Smooth muscle cell (in vitro differentiated cells): ENCODE results near the gene AKAP7. TPM values are rescaled to one million over a fixed set of nuclear protein-coding genes. Genes with fewer than 3 reads are reported as not detected.

Source experiments
- DNase-seq: peaks from one replicate; lab custom pipeline; 2025; ENCODE audit not compliant: unreplicated experiment; lab: John Stamatoyannopoulos, UW
- H2AFZ ChIP-seq: fragments of 200-600 bp; sonication (generic); 2 replicates; pipeline ENCODE4 v1.6.0; 2016; ENCODE audit warnings: antibody characterized with exemption, low read depth, mild to moderate bottlenecking
- H3F3A ChIP-seq: fragments of 200-600 bp; sonication (generic); 2 replicates; pipeline ENCODE4 v1.6.0; 2017; ENCODE audit warnings: antibody characterized with exemption, low read depth
- H3K27ac ChIP-seq: fragments of 200-600 bp; sonication (generic); 2 replicates; pipeline ENCODE4 v1.5.1; 2016; ENCODE audit warnings: low read depth, mild to moderate bottlenecking
- H3K27me3 ChIP-seq: fragments of 200-600 bp; sonication (generic); 2 replicates; pipeline ENCODE4 v1.6.1; 2016; ENCODE audit warnings: low read depth, mild to moderate bottlenecking
- H3K36me3 ChIP-seq: fragments of 200-600 bp; sonication (generic); 2 replicates; pipeline ENCODE4 v1.5.1; 2016; ENCODE audit warnings: low read depth
- H3K4me1 ChIP-seq: fragments of 200-600 bp; sonication (generic); 2 replicates; pipeline ENCODE4 v1.5.1; 2016; ENCODE audit warnings: low read depth
- H3K4me2 ChIP-seq: fragments of 200-600 bp; sonication (generic); 2 replicates; pipeline ENCODE4 v1.6.0; 2016; ENCODE audit warnings: mild to moderate bottlenecking
- H3K4me3 ChIP-seq: fragments of 200-600 bp; sonication (generic); 2 replicates; pipeline ENCODE4 v1.5.1; 2016; ENCODE audit warnings: mild to moderate bottlenecking
- H3K79me2 ChIP-seq: fragments of 200-600 bp; sonication (generic); 2 replicates; pipeline ENCODE4 v1.6.0; 2016; ENCODE audit warnings: low read depth, mild to moderate bottlenecking
- H3K9ac ChIP-seq: fragments of 200-600 bp; sonication (generic); 2 replicates; pipeline ENCODE4 v1.6.0; 2016; ENCODE audit warnings: low read depth
- H3K9me3 ChIP-seq: fragments of 200-600 bp; sonication (generic); replicated peaks from 2 replicates; pipeline ENCODE4 v1.5.1; 2016; ENCODE audit warnings: low read depth
- H4K20me1 ChIP-seq: fragments of 200-600 bp; sonication (generic); 2 replicates; pipeline ENCODE4 v1.6.0; 2016; ENCODE audit warnings: low read depth
- WGBS: methylation state at CpG from one replicate; pipeline ENCODE4 v1.1.7; 2016; ENCODE audit warnings: low lambda C conversion rate; 5-methylcytosine and 5-hydroxymethylcytosine counted together
- polyA plus RNA-seq: library from polyadenylated mRNA; unstranded; fragments of >200 nt; fragmentation: Nextera tagmentation; extraction: Ambion mirVana; gene quantifications from 2 replicates; pipeline ENCODE4 v1.2.1, GENCODE V29; 2016
- total RNA-seq: library from RNA; depleted of rRNA; stranded (reverse); fragments of >200 nt; gene quantifications from 2 replicates; pipeline ENCODE4 v1.2.3, GENCODE V29; 2014
- TF ChIP-seq, protein P1 (sequence below): fragments of 200-600 bp; sonication (generic); IDR thresholded peaks from 2 replicates; pipeline ENCODE4 v1.5.1; 2017; ENCODE audit warnings: borderline replicate concordance, mild to moderate bottlenecking, antibody characterized with exemption; ENCODE audit not compliant: insufficient read depth, poor library complexity, severe bottlenecking

The AKAP7 gene
- total and polyA plus RNA-seq, 2 experiments from 2014 or later, result 2.0 to 6.5 TPM

DNA sequence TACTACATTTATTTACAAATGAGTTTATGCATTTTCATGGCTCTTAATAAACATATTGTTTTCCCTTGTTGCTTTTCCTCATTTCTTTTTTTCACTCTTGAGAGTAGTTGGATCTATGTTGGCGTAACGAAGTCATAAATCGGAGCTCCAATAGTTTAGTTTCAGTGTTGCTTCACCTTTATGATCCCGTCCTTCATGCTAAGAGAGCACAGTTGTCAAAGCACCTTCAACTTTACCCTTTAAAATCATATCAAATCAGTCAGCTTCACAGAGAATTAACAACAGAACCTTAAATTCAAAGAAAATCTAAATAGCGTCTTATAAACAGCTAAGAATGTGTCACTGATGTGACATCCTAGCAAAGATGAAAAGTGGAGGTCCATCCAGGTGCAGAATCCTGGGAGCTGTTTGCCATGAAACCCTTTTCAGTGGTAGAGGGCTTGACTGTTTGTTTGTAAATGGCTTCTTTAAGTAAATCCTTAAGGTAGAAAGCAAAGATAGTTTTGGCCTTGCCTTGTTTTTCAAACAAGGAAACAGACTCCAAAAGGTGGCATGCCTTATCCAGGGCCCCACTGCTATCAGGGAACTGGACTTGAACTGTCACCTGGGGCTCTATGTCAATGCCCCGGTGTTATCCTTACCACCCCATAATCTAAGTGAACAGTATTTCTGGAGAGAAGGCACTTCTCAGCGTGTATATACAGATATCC lies 148.4 kb downstream of the AKAP7 start:
- Histone ChIP-seq H4K20me1 (no peaks in the 10 kb centered on the region), H3K4me3 (no peak overlapping the region), H3F3A (no peaks in the 10 kb centered on the region), H3K9ac (no peak overlapping the region), H3K9me3 (no peaks in the 10 kb centered on the region), H2AFZ (no peak overlapping the region), H3K27ac (no peak overlapping the region), H3K4me2 (no peak overlapping the region), H3K79me2 (no peaks in the 10 kb centered on the region), H3K27me3 (no peaks in the 10 kb centered on the region), H3K4me1 (no peaks in the 10 kb centered on the region), H3K36me3 (no peaks in the 10 kb centered on the region)
- 95% methylated on average over 7 of the region's 7 CpGs for WGBS
- no peak for DNase-seq
- TF ChIP-seq, protein P1, sequence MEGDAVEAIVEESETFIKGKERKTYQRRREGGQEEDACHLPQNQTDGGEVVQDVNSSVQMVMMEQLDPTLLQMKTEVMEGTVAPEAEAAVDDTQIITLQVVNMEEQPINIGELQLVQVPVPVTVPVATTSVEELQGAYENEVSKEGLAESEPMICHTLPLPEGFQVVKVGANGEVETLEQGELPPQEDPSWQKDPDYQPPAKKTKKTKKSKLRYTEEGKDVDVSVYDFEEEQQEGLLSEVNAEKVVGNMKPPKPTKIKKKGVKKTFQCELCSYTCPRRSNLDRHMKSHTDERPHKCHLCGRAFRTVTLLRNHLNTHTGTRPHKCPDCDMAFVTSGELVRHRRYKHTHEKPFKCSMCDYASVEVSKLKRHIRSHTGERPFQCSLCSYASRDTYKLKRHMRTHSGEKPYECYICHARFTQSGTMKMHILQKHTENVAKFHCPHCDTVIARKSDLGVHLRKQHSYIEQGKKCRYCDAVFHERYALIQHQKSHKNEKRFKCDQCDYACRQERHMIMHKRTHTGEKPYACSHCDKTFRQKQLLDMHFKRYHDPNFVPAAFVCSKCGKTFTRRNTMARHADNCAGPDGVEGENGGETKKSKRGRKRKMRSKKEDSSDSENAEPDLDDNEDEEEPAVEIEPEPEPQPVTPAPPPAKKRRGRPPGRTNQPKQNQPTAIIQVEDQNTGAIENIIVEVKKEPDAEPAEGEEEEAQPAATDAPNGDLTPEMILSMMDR, result no peak

DNA sequence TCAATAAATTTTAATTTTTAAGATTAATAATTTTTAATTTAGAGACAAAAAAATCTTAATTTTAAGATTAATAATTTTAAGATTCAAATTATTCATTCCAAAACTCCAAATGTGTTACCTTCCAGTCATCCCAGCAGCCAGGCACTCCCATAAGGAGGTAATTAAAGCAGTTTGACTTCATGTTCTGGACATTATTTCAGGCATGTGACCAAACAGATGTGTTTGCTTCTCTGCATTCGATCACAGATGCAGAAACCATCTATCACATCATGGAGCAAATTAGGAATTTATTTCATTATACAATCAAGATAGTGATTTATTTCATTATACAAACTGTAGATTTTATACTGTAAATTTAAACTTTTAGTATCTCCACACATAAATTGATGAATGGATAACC lies 150.3 kb downstream of the AKAP7 start:
- Histone ChIP-seq H3K4me3 (no peak overlapping the region), H3K4me1 (no peaks in the 10 kb centered on the region), H3F3A (no peaks in the 10 kb centered on the region), H3K9me3 (no peaks in the 10 kb centered on the region), H3K27ac (no peak overlapping the region), H3K79me2 (no peaks in the 10 kb centered on the region), H4K20me1 (no peaks in the 10 kb centered on the region), H2AFZ (no peak overlapping the region), H3K4me2 (no peak overlapping the region), H3K36me3 (no peaks in the 10 kb centered on the region), H3K27me3 (no peaks in the 10 kb centered on the region), H3K9ac (no peak overlapping the region)
- no peak for DNase-seq
- TF ChIP-seq, protein P1, result no peak
- WGBS, result 95% methylated on average over 1 of the region's 1 CpG

DNA sequence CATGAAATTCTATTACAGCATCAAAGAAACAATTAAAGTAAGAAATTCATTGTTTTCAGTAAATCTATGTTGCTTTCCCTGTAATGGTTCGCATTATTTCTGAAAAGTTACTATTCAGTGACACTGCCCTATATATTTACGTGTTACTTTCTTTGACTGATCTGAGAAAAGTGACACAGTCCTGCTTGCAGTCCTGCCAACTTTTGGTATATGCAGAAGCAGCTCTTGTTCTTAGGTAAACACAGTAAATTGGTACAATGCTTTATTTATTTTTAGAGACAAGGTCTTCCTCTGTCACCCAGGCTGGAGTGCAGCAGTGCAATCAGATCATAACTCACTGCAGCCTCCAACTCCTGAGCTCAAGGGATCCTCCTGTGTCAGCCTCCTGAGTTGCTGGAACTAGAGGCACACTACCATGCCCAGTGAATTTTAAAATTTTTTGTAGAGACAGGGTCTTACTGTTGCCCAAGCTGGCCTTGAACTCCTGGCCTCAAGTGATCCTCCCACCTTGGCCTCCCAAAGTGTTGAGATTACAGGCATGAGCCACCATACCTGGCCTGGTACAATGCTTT lies 151.3 kb downstream of the AKAP7 start:
- no peak overlapping the region for H3K27ac ChIP-seq
- H3K9me3 ChIP-seq, result no peaks in the 10 kb centered on the region
- H3K79me2 ChIP-seq, result no peaks in the 10 kb centered on the region
- no peaks in the 10 kb centered on the region for H3K4me1 ChIP-seq
- no peak overlapping the region for H2AFZ ChIP-seq
- H4K20me1 ChIP-seq, result no peaks in the 10 kb centered on the region
- no peak overlapping the region for H3K4me3 ChIP-seq
- no peak overlapping the region for H3K9ac ChIP-seq
- WGBS, result 95% methylated on average over 2 of the region's 2 CpGs
- H3F3A ChIP-seq, result no peaks in the 10 kb centered on the region
- H3K4me2 ChIP-seq, result no peak overlapping the region
- TF ChIP-seq, protein P1, result no peak
- DNase-seq, result no peak
- H3K36me3 ChIP-seq, result no peaks in the 10 kb centered on the region
- no peaks in the 10 kb centered on the region for H3K27me3 ChIP-seq

DNA sequence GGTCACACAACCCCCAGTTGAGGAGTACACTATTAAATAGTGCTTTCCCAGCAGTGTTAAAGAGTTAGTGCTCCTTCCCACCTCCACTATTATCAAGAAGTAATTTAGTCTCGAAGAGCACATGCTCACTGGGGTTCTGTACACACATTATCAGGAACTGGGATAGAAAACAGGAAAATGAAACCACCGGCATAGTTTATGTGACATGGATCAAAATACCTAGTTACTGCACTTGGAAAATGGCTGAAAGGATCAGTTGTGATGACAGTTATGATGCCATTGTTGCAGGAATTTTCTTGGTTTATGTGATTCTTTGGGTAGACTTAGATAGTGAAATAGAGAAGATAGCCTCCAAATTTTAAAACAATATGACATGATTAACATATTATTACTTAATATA lies 152.9 kb downstream of the AKAP7 start:
- H3F3A ChIP-seq, result no peaks in the 10 kb centered on the region
- no peak overlapping the region for H3K4me2 ChIP-seq
- H3K9me3 ChIP-seq, result no peaks in the 10 kb centered on the region
- H3K9ac ChIP-seq, result no peak overlapping the region
- H2AFZ ChIP-seq, result no peak overlapping the region
- no peaks in the 10 kb centered on the region for H3K27me3 ChIP-seq
- no peak overlapping the region for H3K4me3 ChIP-seq
- DNase-seq, result no peak
- no peaks in the 10 kb centered on the region for H3K79me2 ChIP-seq
- H4K20me1 ChIP-seq, result no peaks in the 10 kb centered on the region
- 92% methylated on average over 2 of the region's 2 CpGs for WGBS
- H3K27ac ChIP-seq, result no peak overlapping the region
- H3K4me1 ChIP-seq, result no peaks in the 10 kb centered on the region
- no peaks in the 10 kb centered on the region for H3K36me3 ChIP-seq
- TF ChIP-seq, protein P1, result no peak
